ENCODE data around the gene ARVCF. TPM values are rescaled to one million over a fixed set of nuclear protein-coding genes. Genes with fewer than 3 reads are reported as not detected.

The ARVCF gene
- total and polyA plus RNA-seq, 9 of the 15 experiments (the other 6 are each of a cell fraction or from before 2014, with no cell fraction given) = 0.03 to 97.4 (median 15.6) TPM

DNA sequence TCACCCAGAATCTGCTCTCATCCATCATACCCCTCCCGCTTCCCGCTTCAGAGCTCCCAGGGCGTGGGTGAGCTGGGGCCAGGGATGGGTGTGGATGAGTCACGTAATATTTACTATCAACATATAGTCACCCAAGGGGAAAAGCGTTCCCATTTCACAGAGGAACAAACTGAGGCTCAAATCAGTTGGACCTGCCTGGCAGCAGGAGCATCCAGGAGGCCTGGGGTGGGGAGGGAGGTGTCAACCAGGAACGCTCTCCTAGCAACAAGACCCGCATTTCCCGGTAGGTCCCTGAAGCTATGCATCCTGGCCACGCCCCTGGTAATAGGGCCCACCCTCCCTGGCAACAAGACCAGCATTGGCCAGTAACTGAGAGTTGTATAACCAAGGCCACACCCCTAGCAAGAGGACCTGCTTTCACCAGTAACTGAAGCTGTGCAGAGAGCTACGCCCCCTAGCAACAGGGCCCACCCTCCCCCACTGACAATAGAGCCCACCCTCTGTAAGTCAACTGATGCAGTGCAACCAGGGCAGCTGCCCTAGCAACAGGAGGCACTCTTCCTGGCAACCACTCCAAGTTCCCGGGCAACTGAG lies 42.3 kb downstream of the ARVCF start:
- Histone ChIP-seq H3K9ac (ENCODE audit: insufficient read depth in 1 of 2, low read depth in 2 of 2, low read length in 2 of 2) (peak overlapping the region; percentile 9 to 86; a peak in 3 of 4 replicates), H4K20me1 (replicated peaks; ENCODE audit: control insufficient read depth, insufficient read depth, low read length) (peaks cover 34% of the 10 kb centered on the region), H3K4me2 (ENCODE audit: insufficient read depth, low read length) (peak overlapping the region; percentile 2; the same call in 1 of the 2 replicates), H2AFZ (ENCODE audit: low read depth, low read length) (no peak overlapping the region), H3K27me3 (ENCODE audit: control insufficient read depth in 2 of 2, insufficient read depth in 2 of 2, low read length in 2 of 2) (no peaks in the 10 kb centered on the region), H3K27ac (ENCODE audit: extremely low read depth, low read depth, low read length) (peak overlapping the region; percentile 3; the same call in 1 of the 3 replicates), H3K9me3 (replicated peaks; ENCODE audit: control insufficient read depth, insufficient read depth, low read depth, low read length) (no peaks in the 10 kb centered on the region), H3K9me1 (ENCODE audit: control insufficient read depth, insufficient read depth, low read length) (peaks cover 28% of the 10 kb centered on the region), H3K4me3 (no peak overlapping the region), H3K36me3 (ENCODE audit: control insufficient read depth, insufficient read depth, low read length) (peaks cover 44% of the 10 kb centered on the region; the same call in 2 of the 3 replicates), H3K79me2 (ENCODE audit: control insufficient read depth, insufficient read depth, low read length) (no peaks in the 10 kb centered on the region), H3K4me1 (replicated peaks in 1 of 2; ENCODE audit: control insufficient read depth in 2 of 2, insufficient read depth in 2 of 2, low read length in 2 of 2) (peaks cover 18 to 91% of the 10 kb centered on the region in 2 experiments)
- WGBS (ENCODE audit: insufficient coverage, low coverage, missing lambda C conversion rate) = 55% methylated on average over 11 of the region's 11 CpGs
- DNase-seq (ENCODE audit: extremely low read depth in 1 of 4, low spot score in 3 of 4) (peak; percentile 93 to 99 (median 98)), ATAC-seq (peak; percentile 81), FAIRE-seq (peak; percentile 98)
- BruUV-seq (replicated peaks) = no TSS peak
- ChIA-PET POLR2A (interaction anchor here (0.6 to 13.7 kb wide), 22 partner anchors 10 to 296 kb away, joined by 3 to 115 read pairs (median 6); partner anchors contain the start of genes RANBP1 and TRMT2A), CTCF (ENCODE audit: low intra/inter-chr PET ratio) (interaction anchor here (1.9 kb wide), 2 partner anchors 54 to 155 kb away, joined by 7 read pairs; no protein-coding TSS in a partner anchor)
- intact Hi-C loops (cut with micrococcal nuclease) (loop anchor here (2.0 to 10.0 kb wide), 3 partner anchors 28 to 320 kb away; no protein-coding TSS in a partner anchor), in situ Hi-C loops (cut with MboI) (loop anchor here (5.0 kb wide), 3 partner anchors 38 to 153 kb away; no protein-coding TSS in a partner anchor)
- TF ChIP-seq ARHGAP35 (IDR thresholded peaks at IDR 0.05; ENCODE audit: partially characterized antibody) (peak; percentile 52), RCOR1 (IDR thresholded peaks at IDR 0.05; ENCODE audit: borderline replicate concordance in 1 of 2, low read depth in 2 of 2, low read length in 2 of 2) (peak; percentile 72 to 98), SMC3 (conservative IDR thresholded peaks at IDR 0.05; ENCODE audit: insufficient read depth, low read depth, low read length) (0 out of 2 replicates have a peak, but pooled peaks have one; percentile 2), SLC30A9 (CRISPR knock-in tag; IDR thresholded peaks at IDR 0.05) (no peak), ZKSCAN1 (IDR thresholded peaks at IDR 0.05; ENCODE audit: low read depth, low read length) (peak; percentile 68; the same call in 1 of the 2 replicates), TOE1 (IDR thresholded peaks at IDR 0.05; ENCODE audit: borderline replicate concordance) (peak; percentile 18; the same call in 1 of the 2 replicates), TOE1 (CRISPR knock-in tag; IDR thresholded peaks at IDR 0.05; ENCODE audit: borderline replicate concordance, low read depth) (no peak), HDAC2 (IDR thresholded peaks at IDR 0.05) (peak; percentile 100), KLF13 (tag; IDR thresholded peaks at IDR 0.05; ENCODE audit: borderline replicate concordance, low read depth) (peak; percentile 37; the same call in 1 of the 2 replicates), ZKSCAN3 (CRISPR knock-in tag; IDR thresholded peaks at IDR 0.05) (no peak)
- TF ChIP-seq, protein P1, sequence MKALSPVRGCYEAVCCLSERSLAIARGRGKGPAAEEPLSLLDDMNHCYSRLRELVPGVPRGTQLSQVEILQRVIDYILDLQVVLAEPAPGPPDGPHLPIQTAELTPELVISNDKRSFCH (CRISPR knock-in tag; IDR thresholded peaks at IDR 0.05) = no peak
- TF ChIP-seq, protein P1 (tag; IDR thresholded peaks at IDR 0.05) = peak; percentile 81
- TF ChIP-seq, protein P2, sequence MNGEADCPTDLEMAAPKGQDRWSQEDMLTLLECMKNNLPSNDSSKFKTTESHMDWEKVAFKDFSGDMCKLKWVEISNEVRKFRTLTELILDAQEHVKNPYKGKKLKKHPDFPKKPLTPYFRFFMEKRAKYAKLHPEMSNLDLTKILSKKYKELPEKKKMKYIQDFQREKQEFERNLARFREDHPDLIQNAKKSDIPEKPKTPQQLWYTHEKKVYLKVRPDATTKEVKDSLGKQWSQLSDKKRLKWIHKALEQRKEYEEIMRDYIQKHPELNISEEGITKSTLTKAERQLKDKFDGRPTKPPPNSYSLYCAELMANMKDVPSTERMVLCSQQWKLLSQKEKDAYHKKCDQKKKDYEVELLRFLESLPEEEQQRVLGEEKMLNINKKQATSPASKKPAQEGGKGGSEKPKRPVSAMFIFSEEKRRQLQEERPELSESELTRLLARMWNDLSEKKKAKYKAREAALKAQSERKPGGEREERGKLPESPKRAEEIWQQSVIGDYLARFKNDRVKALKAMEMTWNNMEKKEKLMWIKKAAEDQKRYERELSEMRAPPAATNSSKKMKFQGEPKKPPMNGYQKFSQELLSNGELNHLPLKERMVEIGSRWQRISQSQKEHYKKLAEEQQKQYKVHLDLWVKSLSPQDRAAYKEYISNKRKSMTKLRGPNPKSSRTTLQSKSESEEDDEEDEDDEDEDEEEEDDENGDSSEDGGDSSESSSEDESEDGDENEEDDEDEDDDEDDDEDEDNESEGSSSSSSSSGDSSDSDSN (IDR thresholded peaks at IDR 0.05; ENCODE audit: borderline replicate concordance in 1 of 2, low read depth in 2 of 2, low read length in 2 of 2) = no peak
- TF ChIP-seq, protein P3, sequence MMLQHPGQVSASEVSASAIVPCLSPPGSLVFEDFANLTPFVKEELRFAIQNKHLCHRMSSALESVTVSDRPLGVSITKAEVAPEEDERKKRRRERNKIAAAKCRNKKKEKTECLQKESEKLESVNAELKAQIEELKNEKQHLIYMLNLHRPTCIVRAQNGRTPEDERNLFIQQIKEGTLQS (IDR thresholded peaks at IDR 0.05) = peak; percentile 67
- TF ChIP-seq, protein P3 (CRISPR knock-in tag; conservative IDR thresholded peaks at IDR 0.05) = no peak
- TF ChIP-seq, protein P4, sequence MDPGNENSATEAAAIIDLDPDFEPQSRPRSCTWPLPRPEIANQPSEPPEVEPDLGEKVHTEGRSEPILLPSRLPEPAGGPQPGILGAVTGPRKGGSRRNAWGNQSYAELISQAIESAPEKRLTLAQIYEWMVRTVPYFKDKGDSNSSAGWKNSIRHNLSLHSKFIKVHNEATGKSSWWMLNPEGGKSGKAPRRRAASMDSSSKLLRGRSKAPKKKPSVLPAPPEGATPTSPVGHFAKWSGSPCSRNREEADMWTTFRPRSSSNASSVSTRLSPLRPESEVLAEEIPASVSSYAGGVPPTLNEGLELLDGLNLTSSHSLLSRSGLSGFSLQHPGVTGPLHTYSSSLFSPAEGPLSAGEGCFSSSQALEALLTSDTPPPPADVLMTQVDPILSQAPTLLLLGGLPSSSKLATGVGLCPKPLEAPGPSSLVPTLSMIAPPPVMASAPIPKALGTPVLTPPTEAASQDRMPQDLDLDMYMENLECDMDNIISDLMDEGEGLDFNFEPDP (CRISPR knock-in tag; IDR thresholded peaks at IDR 0.05) = no peak

Measured in K562 (cell line).